Mesenteric fat pad (tissue), 1 donor: ENCODE measurements around the gene IL17F. TPM values are rescaled to one million over a fixed set of nuclear protein-coding genes. Genes with fewer than 3 reads are reported as not detected.

ENCODE experiments used
- DNase-seq: peaks from one replicate; pipeline ENCODE4 v3.0.0-alpha.2; 2020; ENCODE audit warnings: low spot score
- total RNA-seq: library from RNA; stranded (reverse); fragmentation: NEBNext Ultra II Directional; extraction: Animal tissue kit (Norgen Biotek cat#: 25700); gene quantifications from one replicate; pipeline ENCODE4 v1.2.1, GENCODE V29; 2021
- donor health status: DM: yes; HTN: yes; CAD: no.

The IL17F gene
- total RNA-seq, 1 donor from 2014 or later = not detected

GRCh38 chr6:52190409-52190808, 53.9 kb downstream of the IL17F start:
- no peak for DNase-seq

- no peak for DNase-seq
Measured at GRCh38 chr6:52189974-52190373, 54.3 kb downstream of the IL17F start.

GRCh38 chr6:52187098-52187497, 57.2 kb downstream of the IL17F start:
- no peak for DNase-seq

Other genes starting within 250 kb of the IL17F start
- gene PKHD1, start 156.9 kb downstream of the IL17F start, total RNA-seq = not detected
- not detected for gene IL17A, start 58.1 kb downstream of the IL17F start, total RNA-seq
- gene MCM3, start 40.2 kb upstream of the IL17F start, total RNA-seq = 22.2 TPM
- gene PAQR8, start 117.7 kb upstream of the IL17F start, total RNA-seq = 3.9 TPM
- 10.4 TPM for gene EFHC1, start 175.8 kb upstream of the IL17F start, total RNA-seq